A549 treated with AZD2906 at 1 μM for 4 hours (cell line): Measurements from ENCODE around the gene VAMP3. TPM values are rescaled to one million over a fixed set of nuclear protein-coding genes. Genes with fewer than 3 reads are reported as not detected.

ENCODE experiments used
- total RNA-seq: library from RNA; stranded (reverse); fragments of 200-300 nt; extraction: Qiagen RNA extraction; gene quantifications from 5 replicates; pipeline ENCODE4 v1.2.3, GENCODE V29; 2022

VAMP3 gene, protein sequence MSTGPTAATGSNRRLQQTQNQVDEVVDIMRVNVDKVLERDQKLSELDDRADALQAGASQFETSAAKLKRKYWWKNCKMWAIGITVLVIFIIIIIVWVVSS
- 65.3 to 77.7 TPM (median 71.9 TPM) in 5 replicates for total RNA-seq

GRCh38 chr1:7770997-7771822, at the start of gene VAMP3:
Gene VAMP3, plus strand, starts transcription at chr1:7771296. Its CDS starts 88 bp downstream, at chr1:7771384.

DNA sequence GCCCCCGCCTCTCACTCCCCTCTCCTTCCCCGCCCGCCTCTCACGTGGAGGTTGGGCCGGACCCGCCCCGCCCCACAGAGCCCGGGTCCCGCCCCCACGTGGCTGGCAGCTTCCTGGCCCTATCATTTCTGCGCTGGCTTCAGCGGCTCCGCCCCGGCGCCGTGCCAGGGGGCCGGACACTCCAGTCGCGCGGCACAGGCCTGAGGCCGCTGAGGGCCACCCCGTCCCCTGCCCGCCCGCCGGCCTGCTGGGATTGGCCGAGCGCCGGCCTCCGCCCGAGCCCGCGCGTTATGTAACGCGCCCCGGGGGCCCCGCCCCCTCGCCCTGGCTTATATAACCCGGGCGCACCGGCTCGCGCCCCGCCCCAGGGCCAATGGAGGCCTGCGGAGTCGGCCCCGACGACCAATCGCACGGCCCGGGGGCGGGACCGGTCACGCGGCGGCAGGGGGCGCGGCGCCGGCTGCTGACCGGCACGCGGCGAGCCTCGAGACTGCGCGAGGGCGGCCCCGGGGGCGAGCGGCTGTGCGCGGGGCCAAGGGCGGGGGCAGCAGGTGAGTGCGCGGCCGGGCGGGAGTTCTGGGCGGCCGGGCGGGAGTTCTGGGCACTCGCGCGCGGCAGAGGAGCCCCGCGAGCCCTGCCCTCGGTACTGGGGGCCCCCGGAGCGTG, 12.9 kb downstream of the VAMP3 start, which contains the start of gene PER3:
PER3 (plus strand) TSS at position 466 of the 666 bp plus-strand sequence. CDS start 587 bp downstream, outside the sequence.

Other genes with a start within 250 kb of the VAMP3 start
- gene PER3, start 13.0 kb downstream of the VAMP3 start, total RNA-seq = 0.74 to 0.92 TPM (median 0.77 TPM) in 5 replicates
- 0.18 TPM in 1 of 5 replicates, not detected in the others for gene UTS2, start 81.8 kb downstream of the VAMP3 start, total RNA-seq
- 1.8 to 3.2 TPM (median 2.3 TPM) in 5 replicates for gene TNFRSF9, start 169.5 kb downstream of the VAMP3 start, total RNA-seq
- gene PARK7, start 190.4 kb downstream of the VAMP3 start, total RNA-seq = 342 to 376 TPM (median 347 TPM) in 5 replicates